HepG2 (cell line): ENCODE results near the gene TRANK1. TPM values are rescaled to one million over a fixed set of nuclear protein-coding genes. Genes with fewer than 3 reads are reported as not detected.

Experiments used
- ASH2L ChIP-seq: fragments of 300-600, 200-600 bp; sonication (generic); IDR thresholded peaks from 2 replicates; pipeline ENCODE4 v1.7.0; 2017; ENCODE audit warnings: low read depth, mild to moderate bottlenecking, moderate library complexity, mixed read lengths, low read length; ENCODE audit not compliant: insufficient read length
- ATF4 ChIP-seq, 2 experiments: fragments of 450-650 bp in 1 of 2; sonication (generic) in 1 of 2; formaldehyde crosslinking; IDR thresholded peaks; 2 replicates each; pipeline versions ENCODE4 v1.5.0 to v1.8.0; 2020 to 2022; ENCODE audit warnings: mild to moderate bottlenecking in 1 of 2, missing genetic modification reagents in 1 of 2
- FOSL1 ChIP-seq: sonication (generic); formaldehyde crosslinking; IDR thresholded peaks from 2 replicates; pipeline ENCODE4 v1.9.0; 2021; ENCODE audit warnings: missing genetic modification reagents, borderline replicate concordance
- HOXA5 ChIP-seq: sonication (generic); formaldehyde crosslinking; IDR thresholded peaks from 2 replicates; pipeline ENCODE4 v1.4.0; 2020; ENCODE audit warnings: missing genetic modification reagents
- MXI1 ChIP-seq: IDR thresholded peaks from 3 replicates; pipeline ENCODE4 v1.6.1; 2012; ENCODE audit warnings: low read depth, low read length, inconsistent platforms, borderline replicate concordance
- NFIC ChIP-seq: IDR thresholded peaks from 2 replicates; pipeline ENCODE4 v1.6.1; 2012; ENCODE audit warnings: mild to moderate bottlenecking, low read length, inconsistent platforms
- NR2F1 ChIP-seq, 2 experiments: fragments of 450-650 bp in 1 of 2; formaldehyde crosslinking in 1 of 2; IDR thresholded peaks; 2 replicates each; pipeline versions ENCODE4 v1.5.0 to v1.6.1; 2016 to 2020; ENCODE audit warnings: mild to moderate bottlenecking in 1 of 2, missing compliant biosample characterization in 1 of 2, missing genetic modification reagents in 1 of 2, moderate library complexity in 1 of 2
- RAD51 ChIP-seq: fragments of 450-650 bp; IDR thresholded peaks from 2 replicates; pipeline ENCODE4 v1.6.1; 2016; ENCODE audit warnings: borderline replicate concordance
- STAT6 ChIP-seq: sonication (generic); formaldehyde crosslinking; IDR thresholded peaks from 2 replicates; pipeline ENCODE4 v1.4.0; 2020; ENCODE audit warnings: missing genetic modification reagents, mild to moderate bottlenecking, borderline replicate concordance
- TCF12 ChIP-seq, 2 experiments: fragments of 450-650 bp in 1 of 2; sonication (generic) in 1 of 2; formaldehyde crosslinking in 1 of 2; IDR thresholded peaks; 2 replicates each; pipeline versions ENCODE4 v1.6.1 to v1.8.0; 2017 to 2022; ENCODE audit warnings: antibody characterized with exemption in 1 of 2, mild to moderate bottlenecking in 1 of 2, missing genetic modification reagents in 1 of 2, moderate library complexity in 1 of 2
- ZBTB21 ChIP-seq: sonication (generic); formaldehyde crosslinking; IDR thresholded peaks from 2 replicates; pipeline ENCODE4 v1.4.0; 2020; ENCODE audit warnings: missing genetic modification reagents
- ZMYM4 ChIP-seq: sonication (generic); formaldehyde crosslinking; IDR thresholded peaks from 2 replicates; pipeline ENCODE4 v1.8.1; 2023; ENCODE audit warnings: mild to moderate bottlenecking, missing genetic modification reagents
- ZNF232 ChIP-seq: sonication (generic); formaldehyde crosslinking; IDR thresholded peaks from 2 replicates; pipeline ENCODE4 v1.4.0; 2020; ENCODE audit warnings: missing genetic modification reagents, borderline replicate concordance
- ZNF513 ChIP-seq: sonication (generic); formaldehyde crosslinking; conservative IDR thresholded peaks from 2 replicates; pipeline ENCODE4 v1.5.0; 2020; ENCODE audit warnings: missing genetic modification reagents
- ZNF772 ChIP-seq: sonication (generic); formaldehyde crosslinking; IDR thresholded peaks from 2 replicates; pipeline ENCODE4 v1.5.0; 2020; ENCODE audit warnings: mild to moderate bottlenecking, missing genetic modification reagents
- polyA plus RNA-seq, 8 experiments: library from polyadenylated mRNA; depleted of rRNA in 3 of 8; stranded (reverse) in 7 of 8; unstranded in 1 of 8; fragments of >200 nt; fragmentation: Illumina TruSeq in 4 of 8; extraction: Trizol in 4 of 8; gene quantifications; 2 replicates each; pipeline versions ENCODE4 v1.2.1 to v1.2.3, GENCODE V29; 2011 to 2016; ENCODE audit warnings: low read depth in 4 of 8, missing spikeins in 1 of 8, mixed read lengths in 1 of 8; ENCODE audit not compliant: insufficient read depth in 1 of 8
- total RNA-seq, 5 experiments: library from RNA; depleted of rRNA; stranded (reverse); fragments of >200 nt; fragmentation: Illumina TruSeq; extraction: Trizol; gene quantifications; 2 replicates each; pipeline ENCODE4 v1.2.3, GENCODE V29; 2016; ENCODE audit warnings: low read depth in 1 of 5
- TF ChIP-seq, protein P1 (sequence below): sonication (generic); formaldehyde crosslinking; IDR thresholded peaks from 2 replicates; pipeline ENCODE4 v1.5.0; 2020; ENCODE audit warnings: mild to moderate bottlenecking, missing genetic modification reagents
- TF ChIP-seq, protein P2 (sequence below): sonication (generic); formaldehyde crosslinking; IDR thresholded peaks from 2 replicates; pipeline ENCODE4 v1.8.0; 2023; ENCODE audit warnings: mild to moderate bottlenecking, missing genetic modification reagents
- TF ChIP-seq, protein P3 (sequence below): sonication (generic); IDR thresholded peaks from 2 replicates; pipeline ENCODE4 v1.6.1; 2016; ENCODE audit warnings: low read depth, borderline replicate concordance

Gene TRANK1
- total and polyA plus RNA-seq, 2 of the 13 experiments (the other 11 are each of a cell fraction or from before 2014, with no cell fraction given), result 0.13 to 0.32 TPM

GRCh38 chr3:36993326-36994283 lies 48.8 kb upstream of the TRANK1 start, which contains the start of gene MLH1 (continued):
- no peak for TF ChIP-seq TCF12 (IDR thresholded peaks at IDR 0.05)
- TF ChIP-seq TCF12 (CRISPR knock-in tag; IDR thresholded peaks at IDR 0.05), result no peak
- no peak for TF ChIP-seq NR2F1 (CRISPR knock-in tag; IDR thresholded peaks at IDR 0.05)
- TF ChIP-seq, protein P1, sequence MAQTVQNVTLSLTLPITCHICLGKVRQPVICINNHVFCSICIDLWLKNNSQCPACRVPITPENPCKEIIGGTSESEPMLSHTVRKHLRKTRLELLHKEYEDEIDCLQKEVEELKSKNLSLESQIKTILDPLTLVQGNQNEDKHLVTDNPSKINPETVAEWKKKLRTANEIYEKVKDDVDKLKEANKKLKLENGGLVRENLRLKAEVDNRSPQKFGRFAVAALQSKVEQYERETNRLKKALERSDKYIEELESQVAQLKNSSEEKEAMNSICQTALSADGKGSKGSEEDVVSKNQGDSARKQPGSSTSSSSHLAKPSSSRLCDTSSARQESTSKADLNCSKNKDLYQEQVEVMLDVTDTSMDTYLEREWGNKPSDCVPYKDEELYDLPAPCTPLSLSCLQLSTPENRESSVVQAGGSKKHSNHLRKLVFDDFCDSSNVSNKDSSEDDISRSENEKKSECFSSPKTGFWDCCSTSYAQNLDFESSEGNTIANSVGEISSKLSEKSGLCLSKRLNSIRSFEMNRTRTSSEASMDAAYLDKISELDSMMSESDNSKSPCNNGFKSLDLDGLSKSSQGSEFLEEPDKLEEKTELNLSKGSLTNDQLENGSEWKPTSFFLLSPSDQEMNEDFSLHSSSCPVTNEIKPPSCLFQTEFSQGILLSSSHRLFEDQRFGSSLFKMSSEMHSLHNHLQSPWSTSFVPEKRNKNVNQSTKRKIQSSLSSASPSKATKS (CRISPR knock-in tag), result no peak
- no peak; a peak in 2 of 4 replicates for TF ChIP-seq ATF4 (CRISPR knock-in tag; IDR thresholded peaks at IDR 0.05)
- TF ChIP-seq ASH2L, result peak; percentile 92
- TF ChIP-seq NFIC, result no peak
- peak; percentile 79 for TF ChIP-seq ZBTB21 (CRISPR knock-in tag)
- peak; percentile 66; the same call in 1 of the 2 replicates for TF ChIP-seq STAT6 (CRISPR knock-in tag)
- TF ChIP-seq FOSL1 (CRISPR knock-in tag), result no peak
- TF ChIP-seq, protein P2, sequence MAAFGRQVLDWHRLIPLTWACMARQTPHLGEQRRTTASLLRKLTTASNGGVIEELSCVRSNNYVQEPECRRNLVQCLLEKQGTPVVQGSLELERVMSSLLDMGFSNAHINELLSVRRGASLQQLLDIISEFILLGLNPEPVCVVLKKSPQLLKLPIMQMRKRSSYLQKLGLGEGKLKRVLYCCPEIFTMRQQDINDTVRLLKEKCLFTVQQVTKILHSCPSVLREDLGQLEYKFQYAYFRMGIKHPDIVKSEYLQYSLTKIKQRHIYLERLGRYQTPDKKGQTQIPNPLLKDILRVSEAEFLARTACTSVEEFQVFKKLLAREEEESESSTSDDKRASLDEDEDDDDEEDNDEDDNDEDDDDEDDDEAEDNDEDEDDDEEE, result no peak
- TF ChIP-seq RAD51, result no peak
- peak; percentile 61 for TF ChIP-seq ZNF232 (CRISPR knock-in tag)
- no peak for TF ChIP-seq ZNF513 (CRISPR knock-in tag)
- TF ChIP-seq HOXA5, result peak; percentile 68; the same call in 1 of the 2 replicates
- TF ChIP-seq, protein P3, sequence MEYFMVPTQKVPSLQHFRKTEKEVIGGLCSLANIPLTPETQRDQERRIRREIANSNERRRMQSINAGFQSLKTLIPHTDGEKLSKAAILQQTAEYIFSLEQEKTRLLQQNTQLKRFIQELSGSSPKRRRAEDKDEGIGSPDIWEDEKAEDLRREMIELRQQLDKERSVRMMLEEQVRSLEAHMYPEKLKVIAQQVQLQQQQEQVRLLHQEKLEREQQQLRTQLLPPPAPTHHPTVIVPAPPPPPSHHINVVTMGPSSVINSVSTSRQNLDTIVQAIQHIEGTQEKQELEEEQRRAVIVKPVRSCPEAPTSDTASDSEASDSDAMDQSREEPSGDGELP, result no peak
- peak; percentile 91; the same call in 1 of the 2 replicates for TF ChIP-seq ZMYM4
- TF ChIP-seq ZNF772, result no peak
- peak; percentile 71; the same call in 1 of the 3 replicates for TF ChIP-seq MXI1
